ENCODE data around the gene PSMB7.

GRCh38 chr9:124309667-124310084, 105.6 kb downstream of the PSMB7 start:
- TF ChIP-seq, protein P1, sequence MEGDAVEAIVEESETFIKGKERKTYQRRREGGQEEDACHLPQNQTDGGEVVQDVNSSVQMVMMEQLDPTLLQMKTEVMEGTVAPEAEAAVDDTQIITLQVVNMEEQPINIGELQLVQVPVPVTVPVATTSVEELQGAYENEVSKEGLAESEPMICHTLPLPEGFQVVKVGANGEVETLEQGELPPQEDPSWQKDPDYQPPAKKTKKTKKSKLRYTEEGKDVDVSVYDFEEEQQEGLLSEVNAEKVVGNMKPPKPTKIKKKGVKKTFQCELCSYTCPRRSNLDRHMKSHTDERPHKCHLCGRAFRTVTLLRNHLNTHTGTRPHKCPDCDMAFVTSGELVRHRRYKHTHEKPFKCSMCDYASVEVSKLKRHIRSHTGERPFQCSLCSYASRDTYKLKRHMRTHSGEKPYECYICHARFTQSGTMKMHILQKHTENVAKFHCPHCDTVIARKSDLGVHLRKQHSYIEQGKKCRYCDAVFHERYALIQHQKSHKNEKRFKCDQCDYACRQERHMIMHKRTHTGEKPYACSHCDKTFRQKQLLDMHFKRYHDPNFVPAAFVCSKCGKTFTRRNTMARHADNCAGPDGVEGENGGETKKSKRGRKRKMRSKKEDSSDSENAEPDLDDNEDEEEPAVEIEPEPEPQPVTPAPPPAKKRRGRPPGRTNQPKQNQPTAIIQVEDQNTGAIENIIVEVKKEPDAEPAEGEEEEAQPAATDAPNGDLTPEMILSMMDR (conservative IDR thresholded peaks at IDR 0.05), result no peak
- no peak for TF ChIP-seq ZFX (IDR thresholded peaks at IDR 0.05)
